GM18520 (cell line): ENCODE data around the gene EML3.
"Not testable (repeated sequence)": the region's sequence is repeated elsewhere in the genome, so short reads cannot be mapped to it uniquely, and the experiment has no call there.

Experiments
- ATAC-seq: cut with Tn5 transposase; IDR thresholded peaks from one replicate; pipeline ENCODE4 v1.9.1; 2021; ENCODE audit not compliant: unreplicated experiment

Gene EML3

GRCh38 chr11:62573592-62574362 is 38.8 kb downstream of the EML3 start, which contains the start of gene EEF1G:
EEF1G (minus strand) TSS chr11:62573891; CDS start chr11:62573842, 49 bp downstream.
- ATAC-seq = peak; percentile 91

DNA sequence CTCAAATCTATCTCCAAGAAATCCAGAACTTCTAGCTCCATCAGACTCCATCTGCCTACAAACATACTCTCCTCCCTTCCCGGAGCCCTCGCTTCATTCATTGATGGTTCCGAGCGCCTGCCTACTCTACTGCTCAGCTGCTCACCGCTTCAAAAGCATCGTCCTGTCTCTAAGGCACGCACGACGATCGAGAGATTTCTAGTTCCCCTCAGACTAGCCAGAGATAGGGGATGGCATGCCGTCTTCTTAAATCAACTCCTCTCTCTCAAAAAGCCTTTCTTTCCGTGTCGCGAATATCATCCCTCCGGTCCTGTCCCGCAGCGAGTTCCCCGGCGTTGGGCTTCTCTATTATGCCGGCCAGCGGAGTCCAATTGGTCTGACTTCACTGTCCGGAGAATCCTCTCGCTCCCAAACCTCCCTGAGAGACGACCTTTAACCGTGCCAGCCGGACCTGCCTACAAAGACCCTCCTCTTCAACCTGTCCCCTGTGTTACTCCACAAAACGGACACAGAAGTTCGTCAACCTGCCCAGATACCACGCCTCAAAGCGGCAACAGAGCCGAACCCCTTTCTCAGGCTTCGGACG is 39.5 kb downstream of the EML3 start:
- ATAC-seq = no peak

GRCh38 chr11:62572431-62572830 is 40.1 kb downstream of the EML3 start:
- ATAC-seq = no peak

DNA sequence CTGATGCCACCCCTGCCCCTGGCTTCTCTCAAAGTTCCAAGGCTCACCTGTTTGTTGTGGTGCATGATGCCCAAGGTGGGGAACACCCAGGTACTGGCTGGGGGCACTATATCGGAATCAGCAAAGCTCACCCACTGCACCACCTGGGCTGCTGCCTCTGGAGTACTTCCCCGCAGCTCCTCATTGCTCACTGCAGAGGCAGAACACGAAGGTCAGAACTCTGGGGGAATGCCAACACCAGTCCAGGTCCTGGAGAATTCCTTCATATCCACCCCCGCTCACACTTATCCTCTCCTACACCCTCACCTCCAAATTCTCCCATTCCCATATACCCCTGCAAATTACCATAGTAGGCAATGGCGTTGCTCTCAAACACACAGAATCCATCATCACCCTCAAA is 41.1 kb downstream of the EML3 start:
- not testable (repeated sequence) for ATAC-seq

DNA sequence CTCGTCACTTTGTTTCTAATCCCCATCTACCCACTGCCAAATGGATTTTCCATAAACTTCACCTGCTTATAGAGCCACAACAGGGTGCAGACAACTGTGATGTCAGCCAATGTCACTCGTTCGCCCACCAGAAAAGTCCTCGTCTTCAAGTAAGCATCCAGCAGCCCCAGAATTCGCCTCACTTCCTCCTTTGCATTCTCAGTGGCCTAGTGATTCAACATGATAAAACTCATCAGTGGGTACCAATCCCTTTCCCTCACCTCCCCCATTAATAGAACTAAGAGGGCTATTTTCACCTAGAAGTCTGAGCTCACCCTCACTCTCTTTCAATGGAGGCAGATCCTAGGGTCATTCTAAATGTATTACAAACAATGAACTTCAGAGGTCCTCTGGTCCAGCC is 41.7 kb downstream of the EML3 start:
- ATAC-seq = not testable (repeated sequence)

GRCh38 chr11:62569611-62570010 is 43.0 kb downstream of the EML3 start:
- ATAC-seq = no peak

- ATAC-seq = no peak
Observed at GRCh38 chr11:62567018-62567633, 45.4 kb downstream of the EML3 start.

DNA sequence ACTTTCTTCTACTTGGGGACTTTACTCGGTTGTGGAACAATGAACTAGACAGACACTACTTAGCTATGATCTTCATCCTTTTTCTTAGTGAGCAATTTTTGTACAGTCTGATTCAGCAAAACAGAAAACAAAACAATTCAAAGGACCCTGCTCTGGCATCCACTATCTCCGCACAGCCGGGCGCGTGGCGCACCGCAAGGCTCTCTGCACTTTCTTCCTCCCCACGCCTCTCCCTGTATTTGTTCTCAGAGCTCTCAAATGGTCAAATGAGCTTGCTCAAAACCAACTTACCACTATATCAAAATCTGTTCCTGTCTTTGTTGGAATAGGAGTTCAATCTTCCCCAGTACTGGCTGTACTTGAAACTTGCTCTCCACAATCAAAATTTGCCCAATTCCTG is 46.3 kb downstream of the EML3 start:
- ATAC-seq = no peak

GRCh38 chr11:62565100-62565802 is 47.3 kb downstream of the EML3 start:
- no peak for ATAC-seq

DNA sequence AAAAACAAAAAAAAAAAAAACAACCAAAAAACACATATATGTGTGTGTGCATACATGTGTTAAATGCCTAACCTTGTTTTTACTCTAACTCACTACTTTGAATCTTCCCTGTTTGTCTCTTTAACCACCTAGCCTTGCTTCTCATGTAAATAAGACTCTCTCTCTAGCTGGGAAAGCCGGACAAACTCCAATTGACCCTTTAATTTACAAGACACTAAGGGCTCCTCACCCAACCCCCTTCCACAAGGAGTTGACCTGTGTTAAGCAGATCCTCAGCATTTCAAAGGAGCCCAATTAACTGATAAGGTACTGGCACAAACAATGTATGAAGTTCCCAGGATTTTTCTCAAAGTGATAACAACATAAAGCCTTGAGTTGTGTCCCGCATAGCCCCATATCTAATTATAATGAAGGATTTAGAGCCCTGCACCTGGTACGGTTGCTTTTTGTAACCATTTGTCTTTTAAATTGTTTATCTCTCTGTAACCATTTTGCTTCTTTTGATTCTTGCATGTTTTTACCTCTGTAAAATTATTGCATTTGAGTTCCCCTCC is 50.8 kb downstream of the EML3 start:
- not testable (repeated sequence) for ATAC-seq

DNA sequence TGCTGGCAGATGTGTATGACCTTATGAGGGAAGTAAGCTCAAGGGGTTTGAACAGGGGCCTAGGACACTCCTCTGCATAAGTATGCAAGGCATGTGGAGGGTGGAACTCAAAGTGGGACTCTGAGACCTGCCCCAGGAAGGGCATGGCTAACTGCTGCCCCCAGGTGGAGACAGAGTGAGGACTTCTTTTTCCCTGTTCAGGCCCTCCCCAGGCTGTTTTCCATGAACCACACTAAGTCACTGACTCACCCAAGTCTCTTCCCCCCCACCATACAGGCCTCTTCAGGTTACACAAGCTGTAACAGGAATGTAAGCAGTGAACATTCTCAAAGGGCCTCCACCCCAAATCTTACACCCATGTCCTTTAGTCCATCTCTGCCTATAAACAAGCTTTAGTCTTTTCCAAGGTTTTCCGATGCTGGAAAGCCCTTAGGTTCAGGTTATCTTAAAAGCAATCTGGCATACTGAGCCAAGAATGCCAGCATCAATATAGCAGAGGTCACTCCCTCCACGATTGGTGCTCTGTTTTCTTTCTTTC is 51.9 kb downstream of the EML3 start:
- no peak for ATAC-seq

GRCh38 chr11:62559626-62560025 is 52.9 kb downstream of the EML3 start:
- not testable (repeated sequence) for ATAC-seq

DNA sequence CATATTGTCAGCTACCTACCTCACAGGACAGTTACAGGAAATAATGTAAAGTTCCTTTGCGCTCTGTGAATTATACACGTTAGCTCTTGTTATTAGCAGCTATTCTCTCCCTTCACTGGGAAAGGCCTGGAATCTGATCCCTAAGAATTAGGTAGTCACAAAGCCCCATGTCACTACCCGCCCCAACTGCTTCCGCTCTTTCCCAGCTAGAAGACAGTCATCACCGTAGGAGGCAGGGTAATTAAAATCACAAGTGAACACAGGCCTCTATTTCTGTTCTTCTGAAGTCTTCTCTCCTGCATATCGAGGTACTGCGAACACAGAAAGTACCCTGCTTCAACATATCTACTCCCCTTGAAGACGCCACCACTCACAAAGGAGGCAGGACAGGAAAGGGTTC is 53.4 kb downstream of the EML3 start:
- no peak for ATAC-seq

DNA sequence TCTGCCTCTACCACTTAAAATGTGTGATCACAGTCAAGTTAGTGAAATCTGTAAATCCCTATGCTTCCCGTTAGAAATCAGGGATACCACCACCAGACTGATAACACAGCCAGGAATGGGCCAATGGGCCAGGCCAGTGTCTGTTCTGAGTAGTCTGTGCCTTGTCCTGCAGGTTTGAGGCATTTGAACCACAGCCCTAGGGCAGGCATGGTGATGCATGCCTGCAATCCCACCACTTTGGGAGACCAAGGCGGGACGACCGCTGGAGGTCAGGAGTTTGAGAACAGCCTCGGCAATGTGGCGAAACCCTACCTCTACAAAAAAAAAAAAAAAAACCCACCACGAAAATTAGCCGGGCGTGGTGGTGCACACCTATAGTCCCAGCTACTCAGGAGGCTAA is 53.9 kb downstream of the EML3 start:
- ATAC-seq = no peak

GRCh38 chr11:62556875-62557631 is 55.5 kb downstream of the EML3 start:
- peak; percentile 6 for ATAC-seq

DNA sequence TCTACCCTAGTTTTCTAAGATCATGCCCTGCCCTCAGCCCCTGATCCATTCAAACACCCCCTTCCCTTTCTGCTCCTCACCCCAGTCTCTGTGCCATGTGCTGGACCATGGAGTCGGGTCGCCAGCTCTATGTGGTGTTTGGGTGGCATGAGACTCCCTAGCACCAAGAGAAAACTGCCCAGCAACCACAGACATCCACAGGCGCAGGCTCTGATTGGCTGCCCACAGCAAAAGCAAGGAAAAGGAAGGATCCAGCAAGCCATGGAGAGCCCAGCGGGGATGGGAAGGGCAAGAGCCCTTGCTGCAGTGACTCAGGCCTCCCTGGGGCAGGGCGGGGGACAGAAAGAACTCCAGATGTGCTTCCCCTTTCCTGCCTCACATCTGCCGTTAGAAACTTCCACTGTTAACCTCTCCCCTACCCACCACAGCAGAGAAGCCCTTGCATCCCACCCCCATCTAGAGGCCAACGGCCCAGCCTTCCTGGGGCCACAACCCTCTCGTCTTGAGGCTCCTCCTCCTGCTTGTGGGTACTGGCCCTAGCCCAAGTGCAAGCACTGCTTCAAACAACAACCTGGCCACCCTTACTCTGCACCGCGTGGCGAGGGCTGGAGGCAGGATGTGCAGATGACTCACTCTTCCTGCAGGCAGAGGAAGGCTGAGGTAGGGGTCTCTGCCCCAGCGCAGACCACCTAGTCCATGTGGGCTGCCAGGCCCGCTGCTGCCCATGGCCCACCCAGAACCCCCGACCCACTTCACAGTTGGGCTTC is 56.3 kb downstream of the EML3 start:
- ATAC-seq = peak; percentile 23

DNA sequence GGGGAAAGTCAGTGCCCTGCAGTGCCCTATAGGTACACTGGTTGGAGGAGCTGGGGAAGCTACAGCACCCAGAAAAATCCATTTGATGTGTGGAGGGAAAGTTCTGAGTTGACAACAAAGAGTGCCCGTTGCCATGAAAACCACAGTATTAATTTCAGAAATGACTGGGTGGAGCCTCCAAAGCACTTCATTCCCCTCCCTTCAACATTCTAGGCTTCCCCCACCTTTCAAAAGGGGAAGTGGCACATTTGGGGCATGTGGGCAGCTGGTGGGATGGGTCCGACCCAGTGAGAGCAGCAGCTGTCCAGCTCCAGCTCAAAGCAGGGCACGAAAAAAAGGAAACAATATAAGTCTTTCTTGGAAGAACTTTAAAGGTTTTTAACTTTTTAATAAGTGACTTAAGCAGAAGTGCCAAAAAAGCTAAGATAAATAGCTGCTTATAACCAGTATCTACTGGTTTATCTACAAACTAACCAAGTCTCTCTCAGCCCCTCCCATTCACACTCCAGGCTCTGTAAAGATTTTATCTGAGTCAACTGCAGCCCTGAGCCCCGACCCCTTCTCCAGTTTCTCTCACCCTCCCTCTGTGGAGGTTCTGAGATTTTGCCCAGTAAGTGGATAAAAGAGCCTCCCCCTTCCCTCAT is 57.0 kb downstream of the EML3 start:
- no peak for ATAC-seq

- no peak for ATAC-seq
Observed at GRCh38 chr11:62554387-62555167, 58.0 kb downstream of the EML3 start.
